Mucosa of rectum (tissue), 2 donors: ENCODE measurements around the gene C20orf204.
"Not testable (repeated sequence)": the region's sequence is repeated elsewhere in the genome, so short reads cannot be mapped to it uniquely, and the experiment has no call there.

Experiments used
- H3K27ac ChIP-seq, 2 donors: one replicate each; pipeline ENCODE4 v1.7.0; 2013; ENCODE audit warnings: inconsistent platforms in 2 of 2, low read depth in 2 of 2, low read length in 2 of 2
- H3K27me3 ChIP-seq, 2 donors: one replicate each; pipeline ENCODE4 v1.7.0; 2013; ENCODE audit warnings: low read length in 2 of 2; ENCODE audit not compliant: control insufficient read depth in 2 of 2, insufficient read depth in 2 of 2
- H3K36me3 ChIP-seq, 2 donors: one replicate each; pipeline ENCODE4 v1.7.0; 2013; ENCODE audit warnings: low read length in 2 of 2; ENCODE audit not compliant: control insufficient read depth in 2 of 2, insufficient read depth in 2 of 2
- H3K4me1 ChIP-seq, 2 donors: one replicate each; pipeline ENCODE4 v1.7.0; 2013; ENCODE audit warnings: low read length in 2 of 2, mild to moderate bottlenecking in 1 of 2; ENCODE audit not compliant: control insufficient read depth in 2 of 2, insufficient read depth in 2 of 2
- H3K4me3 ChIP-seq, 2 donors: one replicate each; pipeline ENCODE4 v1.7.0; 2013; ENCODE audit warnings: low read length in 2 of 2
- H3K9ac ChIP-seq, 2 donors: one replicate each; pipeline ENCODE4 v1.7.0; 2013; ENCODE audit warnings: low read length in 2 of 2, low read depth in 1 of 2, mild to moderate bottlenecking in 1 of 2
- H3K9me3 ChIP-seq, 2 donors: one replicate each; pipeline ENCODE4 v1.7.0; 2013; ENCODE audit warnings: low read length in 2 of 2; ENCODE audit not compliant: control insufficient read depth in 2 of 2
- donor health status: healthy.
- donor health status: Normal muscosa, but diverticular disease.

C20orf204 gene

GRCh38 chr20:64012385-64013154 lies 23.4 kb upstream of the C20orf204 start:
- not testable (repeated sequence) for H3K9ac ChIP-seq, H3K4me1 ChIP-seq, H3K4me3 ChIP-seq, H3K9me3 ChIP-seq, H3K27me3 ChIP-seq
- H3K36me3 ChIP-seq, result peaks cover 49 to 56% of the 10 kb centered on the region in 2 donors
- peak overlapping the region in 1 of 2 donors; percentile 23 for H3K27ac ChIP-seq

- no peak overlapping the region for H3K27ac ChIP-seq
- no peak overlapping the region for H3K4me3 ChIP-seq
- H3K36me3 ChIP-seq, result peaks cover 50 to 55% of the 10 kb centered on the region in 2 donors
- no peak overlapping the region for H3K9ac ChIP-seq
- H3K4me1 ChIP-seq, result no peaks in the 10 kb centered on the region
- no peaks in the 10 kb centered on the region for H3K27me3 ChIP-seq
- H3K9me3 ChIP-seq, result no peaks in the 10 kb centered on the region
Measured at GRCh38 chr20:64015635-64016034, 20.3 kb upstream of the C20orf204 start.

- no peak overlapping the region for H3K27ac ChIP-seq
- no peak overlapping the region for H3K4me3 ChIP-seq
- no peaks in the 10 kb centered on the region for H3K27me3 ChIP-seq
- H3K4me1 ChIP-seq, result peaks cover 13 to 18% of the 10 kb centered on the region in 2 donors
- H3K9me3 ChIP-seq, result no peaks in the 10 kb centered on the region
- H3K36me3 ChIP-seq, result peaks cover 59 to 76% of the 10 kb centered on the region in 2 donors
- H3K9ac ChIP-seq, result no peak overlapping the region
Measured at GRCh38 chr20:64021124-64021975, 14.6 kb upstream of the C20orf204 start.

DNA sequence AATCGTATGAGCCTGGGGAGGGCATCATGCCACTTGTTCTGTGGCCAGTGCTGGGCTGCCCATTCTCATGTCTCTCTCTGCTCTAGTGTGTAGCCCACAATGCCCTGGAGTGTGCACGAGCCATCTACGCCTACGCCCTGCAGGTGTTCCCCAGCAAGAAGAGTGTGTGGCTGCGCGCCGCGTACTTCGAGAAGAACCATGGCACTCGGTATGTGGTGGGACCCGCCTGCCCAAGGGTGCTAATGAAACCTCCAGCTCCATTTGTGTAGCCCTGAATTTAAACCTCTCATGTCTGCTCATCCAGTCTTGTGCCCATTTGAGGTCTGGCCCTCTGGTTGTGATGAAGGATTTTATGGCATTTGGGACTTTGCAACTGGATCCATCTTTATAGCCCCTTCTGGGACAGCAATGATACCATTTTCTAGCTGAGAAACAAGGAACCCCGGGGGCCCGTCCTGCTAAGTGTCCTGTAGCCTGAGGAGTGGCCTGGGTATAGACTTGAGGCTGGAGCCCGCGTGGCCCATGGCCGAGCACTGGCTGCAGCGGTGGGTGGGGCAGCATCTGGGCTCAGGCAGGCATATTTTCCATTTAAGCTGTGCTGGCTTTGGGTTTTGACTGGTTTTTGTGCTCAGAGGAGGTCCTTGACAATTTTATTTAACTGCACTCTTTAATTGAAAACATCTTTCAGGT lies 13.2 kb upstream of the C20orf204 start:
- Histone ChIP-seq H3K4me3 (no peak overlapping the region), H3K9ac (no peak overlapping the region), H3K9me3 (no peaks in the 10 kb centered on the region), H3K4me1 (peaks cover 13 to 18% of the 10 kb centered on the region in 2 donors), H3K27me3 (peaks cover 0 to 3% of the 10 kb centered on the region in 2 donors), H3K36me3 (peaks cover 64 to 80% of the 10 kb centered on the region in 2 donors), H3K27ac (no peak overlapping the region)

DNA sequence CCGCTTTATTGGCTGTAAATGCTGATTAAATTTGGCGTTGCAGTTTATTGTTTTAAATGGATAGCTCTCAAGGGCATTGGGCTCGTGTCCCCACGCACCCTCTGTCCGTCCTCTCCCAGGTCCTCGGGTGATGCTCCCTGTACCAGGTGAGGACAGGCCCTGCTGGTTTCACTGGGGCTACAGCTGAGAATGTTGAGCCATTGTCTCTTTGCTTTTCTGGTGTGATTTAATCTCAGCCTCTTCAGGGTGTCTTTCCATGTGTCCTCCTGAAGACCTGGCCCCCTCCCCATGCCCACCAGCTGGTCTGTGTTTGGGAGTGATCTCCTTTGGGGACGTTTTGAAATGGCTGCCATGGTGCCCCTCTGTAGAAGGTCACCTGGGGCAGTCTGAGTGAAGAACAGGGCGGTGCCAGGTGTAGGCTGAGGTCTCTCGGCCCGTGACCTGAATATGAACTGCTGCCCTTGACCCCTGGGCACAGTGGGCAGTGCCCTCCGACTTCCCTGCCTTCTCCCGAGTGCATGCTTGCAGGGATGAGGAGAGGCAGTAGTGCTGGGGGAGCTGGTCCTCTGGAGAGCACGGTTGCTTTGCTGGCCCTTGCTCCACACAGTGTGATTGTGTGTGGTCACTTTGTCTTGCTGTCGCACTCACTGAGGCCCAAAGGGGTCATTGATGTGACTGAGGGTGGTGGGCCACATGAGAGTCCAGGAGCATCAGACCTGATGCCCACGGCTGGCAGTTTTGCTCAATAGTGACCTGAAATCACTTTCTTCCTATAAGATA lies 12.4 kb upstream of the C20orf204 start:
- peaks cover 0 to 3% of the 10 kb centered on the region in 2 donors for H3K27me3 ChIP-seq
- H3K4me1 ChIP-seq, result peaks cover 13 to 18% of the 10 kb centered on the region in 2 donors
- no peak overlapping the region for H3K27ac ChIP-seq
- H3K36me3 ChIP-seq, result peaks cover 67 to 81% of the 10 kb centered on the region in 2 donors
- no peak overlapping the region for H3K4me3 ChIP-seq
- no peaks in the 10 kb centered on the region for H3K9me3 ChIP-seq
- no peak overlapping the region for H3K9ac ChIP-seq

DNA sequence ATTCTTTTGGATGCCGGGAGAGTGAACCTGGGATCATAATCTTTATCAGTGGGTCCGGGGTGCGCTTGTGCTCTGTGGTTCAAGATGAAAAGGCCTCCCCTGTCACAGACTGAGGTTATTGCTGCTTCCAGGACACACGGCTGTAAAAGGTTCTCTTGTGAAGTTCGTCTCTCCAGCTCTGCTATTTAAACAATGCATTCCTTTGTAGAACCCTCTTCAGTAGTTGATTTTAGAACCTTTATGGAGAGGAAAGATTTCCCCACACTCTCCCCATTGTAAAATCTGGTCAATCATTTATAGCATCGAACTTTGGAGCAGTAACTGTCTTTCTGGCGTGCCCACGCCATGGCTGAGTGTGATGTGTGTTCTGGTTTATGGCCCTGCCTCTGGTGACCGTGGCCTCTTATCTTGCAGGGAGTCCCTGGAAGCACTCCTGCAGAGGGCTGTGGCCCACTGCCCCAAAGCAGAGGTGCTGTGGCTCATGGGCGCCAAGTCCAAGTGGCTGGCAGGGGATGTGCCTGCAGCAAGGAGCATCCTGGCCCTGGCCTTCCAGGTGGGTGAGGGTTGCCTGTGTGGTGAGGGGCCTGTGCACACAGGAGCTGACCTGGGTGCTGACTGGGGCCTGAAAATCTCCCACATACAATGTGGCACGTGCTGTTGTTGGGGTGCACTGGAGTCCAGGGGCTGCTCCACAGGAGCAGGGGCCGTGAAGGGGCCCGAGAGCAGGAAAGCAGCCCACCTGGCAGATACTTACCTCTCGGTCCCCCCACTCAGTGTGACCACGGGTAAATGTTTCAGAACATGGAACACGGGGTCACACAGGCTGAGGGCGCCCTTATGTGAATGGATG lies 11.6 kb upstream of the C20orf204 start:
- peaks cover 65 to 81% of the 10 kb centered on the region in 2 donors for H3K36me3 ChIP-seq
- H3K9ac ChIP-seq, result no peak overlapping the region
- no peaks in the 10 kb centered on the region for H3K9me3 ChIP-seq
- no peak overlapping the region for H3K27ac ChIP-seq
- H3K4me3 ChIP-seq, result no peak overlapping the region
- H3K4me1 ChIP-seq, result peaks cover 13 to 18% of the 10 kb centered on the region in 2 donors
- peaks cover 0 to 3% of the 10 kb centered on the region in 2 donors for H3K27me3 ChIP-seq

DNA sequence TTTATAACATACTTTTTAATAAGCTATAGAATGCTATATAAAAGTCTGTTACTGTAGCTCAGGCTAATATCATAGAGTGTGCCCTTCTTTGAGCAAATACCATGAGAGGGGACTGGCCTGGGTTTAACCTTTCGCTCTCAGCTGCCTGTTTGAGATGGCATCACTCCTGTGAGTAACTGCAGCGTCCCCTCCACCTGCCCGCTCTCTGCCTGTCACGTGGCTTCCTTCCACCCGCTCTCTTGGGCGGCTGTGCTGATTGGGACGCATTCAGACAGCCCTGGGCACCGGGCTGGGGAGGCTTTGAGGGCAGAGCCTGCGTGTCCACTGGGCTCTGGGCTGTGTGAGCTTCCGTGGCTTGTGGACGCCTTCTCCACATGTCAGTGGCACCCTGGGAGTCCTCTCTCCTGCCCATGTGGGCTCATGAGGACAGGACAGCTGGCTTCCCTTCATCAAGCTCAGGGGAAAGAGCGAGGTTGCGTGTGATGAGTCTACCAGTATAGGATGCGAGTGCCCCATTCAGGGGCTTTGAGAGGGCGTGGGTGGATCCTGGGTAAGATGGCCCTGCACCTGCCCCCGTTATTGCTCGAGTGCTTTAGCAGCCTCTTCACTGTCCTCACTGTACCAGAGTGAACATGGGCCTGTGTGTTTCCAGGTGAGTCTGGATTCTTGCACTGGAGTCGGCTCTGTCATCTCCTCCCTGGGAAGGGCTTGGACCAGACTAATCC lies 10.7 kb upstream of the C20orf204 start:
- peaks cover 69 to 85% of the 10 kb centered on the region in 2 donors for H3K36me3 ChIP-seq
- no peak overlapping the region for H3K27ac ChIP-seq
- H3K4me3 ChIP-seq, result no peak overlapping the region

DNA sequence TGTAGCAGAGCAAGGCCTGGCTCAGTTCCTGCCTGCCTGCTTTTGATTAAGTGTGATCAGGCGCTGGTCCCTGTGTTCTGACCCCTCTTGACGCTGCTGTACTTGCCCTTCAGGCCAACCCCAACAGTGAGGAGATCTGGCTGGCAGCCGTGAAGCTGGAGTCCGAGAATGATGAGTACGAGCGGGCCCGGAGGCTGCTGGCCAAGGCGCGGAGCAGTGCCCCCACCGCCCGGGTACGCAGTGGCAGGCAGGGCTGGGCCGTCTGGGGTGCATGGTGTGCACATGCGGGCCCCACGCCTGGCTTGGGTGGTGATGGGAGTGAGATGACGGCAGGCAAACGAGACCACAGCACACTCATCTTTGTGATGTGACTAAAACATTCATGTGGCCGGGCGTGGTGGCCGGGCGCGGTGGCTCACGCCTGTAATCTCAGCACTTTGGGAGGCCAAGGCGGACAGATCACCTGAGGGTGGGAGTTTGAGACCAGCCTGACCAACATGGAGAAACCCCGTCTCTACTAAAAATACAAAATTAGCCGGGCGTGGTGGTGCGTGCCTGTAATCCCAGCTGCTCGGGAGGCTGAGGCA lies 10.1 kb upstream of the C20orf204 start:
- Histone ChIP-seq H3K9ac (no peak overlapping the region), H3K36me3 (peaks cover 67 to 85% of the 10 kb centered on the region in 2 donors), H3K27me3 (peaks cover 0 to 3% of the 10 kb centered on the region in 2 donors), H3K9me3 (no peaks in the 10 kb centered on the region), H3K27ac (no peak overlapping the region), H3K4me3 (no peak overlapping the region), H3K4me1 (peaks cover 17 to 25% of the 10 kb centered on the region in 2 donors)

More for the DNA sequence above, 10.7 kb upstream of the C20orf204 start:
- Histone ChIP-seq H3K27me3 (peaks cover 0 to 3% of the 10 kb centered on the region in 2 donors), H3K9me3 (no peaks in the 10 kb centered on the region), H3K4me1 (peaks cover 17 to 20% of the 10 kb centered on the region in 2 donors), H3K9ac (no peak overlapping the region)
